Activated CD4-positive, alpha-beta T cell treated with anti-CD3 and anti-CD28 coated beads for 36 hours (primary cell): ENCODE results near the gene GBP2. TPM values are rescaled to one million over a fixed set of nuclear protein-coding genes. Genes with fewer than 3 reads are reported as not detected.
"Not testable (repeated sequence)": the region's sequence is repeated elsewhere in the genome, so short reads cannot be mapped to it uniquely, and the experiment has no call there.

Experiments used
- ATAC-seq: fragments of 200-7000 bp; cut with Tn5 transposase; one replicate; pipeline ENCODE4 v1.10.0; 2021; ENCODE audit warnings: mild to moderate bottlenecking, moderate library complexity
- CTCF ChIA-PET: fragments of 350-600 bp; sonication (Branson Sonifier 250); formaldehyde crosslinking; loops from one replicate; lab custom pipeline; 2021; ENCODE audit warnings: antibody characterized with exemption; lab: Charles Lee
- POLR2A ChIA-PET: fragments of 350-600 bp; sonication (Branson Sonifier 250); formaldehyde crosslinking; loops from one replicate; lab custom pipeline; 2021; ENCODE audit warnings: antibody characterized with exemption, inconsistent platforms; lab: Charles Lee
- DNase-seq: peaks from one replicate; pipeline ENCODE4 v3.0.0-alpha.2; 2020
- H3K27ac Mint-ChIP-seq: one replicate; pipeline ENCODE4 v1.8.0; 2021; ENCODE audit warnings: mixed read lengths
- H3K27me3 Mint-ChIP-seq: one replicate; pipeline ENCODE4 v1.8.0; 2021; ENCODE audit warnings: mixed read lengths
- H3K36me3 Mint-ChIP-seq: one replicate; pipeline ENCODE4 v1.8.0; 2021; ENCODE audit warnings: low read depth, mixed read lengths
- H3K4me1 Mint-ChIP-seq: one replicate; pipeline ENCODE4 v1.8.0; 2021; ENCODE audit warnings: mixed read lengths
- H3K4me3 Mint-ChIP-seq: one replicate; pipeline ENCODE4 v1.8.0; 2021; ENCODE audit warnings: mild to moderate bottlenecking, moderate library complexity, mixed read lengths
- H3K9me3 Mint-ChIP-seq: one replicate; pipeline ENCODE4 v1.8.0; 2021; ENCODE audit warnings: low read depth, mixed read lengths
- intact Hi-C, 2 experiments: fragments of 100-400 bp; cut with DNase I in 1 of 2; cut with micrococcal nuclease in 1 of 2; formaldehyde crosslinking; loops; one replicate each; pipeline versions ENCODE4 v1.14.2 to v1.15.1; 2022 to 2024; cut with DNase I, micrococcal nuclease
- total RNA-seq, 2 experiments: library from RNA; stranded (reverse); gene quantifications; one replicate each; pipeline ENCODE4 v1.2.3, GENCODE V29; 2021

GBP2 gene
- total RNA-seq, 2 experiments from 2014 or later: 253 to 294 TPM

GRCh38 chr1:89095737-89096136 lies 30.2 kb downstream of the GBP2 start:
- ChIA-PET POLR2A (no interaction called here), CTCF (interaction anchor here (2.2 kb wide), 1 partner anchor 10 kb away, joined by 8 read pairs; no protein-coding TSS in a partner anchor)
- DNase-seq (no peak), ATAC-seq (no peak)
- Mint-ChIP-seq H3K4me1 (no peaks in the 10 kb centered on the region), H3K36me3 (peaks cover 2% of the 10 kb centered on the region), H3K27ac (no peak overlapping the region), H3K27me3 (no peaks in the 10 kb centered on the region), H3K4me3 (no peak overlapping the region), H3K9me3 (peaks cover 9% of the 10 kb centered on the region)
- intact Hi-C loops: no loop called here

DNA sequence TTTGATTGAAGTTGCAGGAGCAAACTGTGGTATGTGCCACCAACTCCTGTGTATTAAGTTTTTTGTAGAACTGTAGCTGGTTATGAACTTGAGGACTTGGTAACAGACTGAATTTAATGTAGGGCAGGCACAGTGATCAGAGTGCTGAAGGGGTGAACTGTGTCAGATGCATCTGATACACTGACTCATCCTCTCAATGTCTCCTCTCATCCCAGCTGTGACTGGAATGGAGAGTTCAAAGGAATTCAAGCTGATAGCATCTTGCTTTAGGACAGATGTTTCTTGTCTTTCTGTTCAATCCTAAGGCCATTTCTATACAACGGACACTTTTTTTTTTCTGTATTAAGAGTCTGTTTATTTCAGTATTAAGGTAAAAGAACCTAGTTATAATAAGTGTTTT lies 36.0 kb downstream of the GBP2 start:
- Mint-ChIP-seq H3K4me1 (peaks cover 6% of the 10 kb centered on the region), H3K27ac (no peak overlapping the region), H3K4me3 (no peak overlapping the region), H3K27me3 (no peaks in the 10 kb centered on the region), H3K36me3 (no peaks in the 10 kb centered on the region), H3K9me3 (no peaks in the 10 kb centered on the region)
- DNase-seq: no peak
- intact Hi-C loops: loop anchor here in 1 of 2 experiments (5.0 kb wide), 2 partner anchors 93 to 108 kb away; no protein-coding TSS in a partner anchor
- ChIA-PET POLR2A (no interaction called here), CTCF (interaction anchor here (0.8 to 1.2 kb wide), 2 partner anchors 32 to 143 kb away, joined by 3 read pairs; no protein-coding TSS in a partner anchor)
- ATAC-seq: peak; percentile 73

GRCh38 chr1:89088572-89088971 lies 37.3 kb downstream of the GBP2 start:
- Mint-ChIP-seq H3K9me3 (no peaks in the 10 kb centered on the region), H3K4me1 (peaks cover 6% of the 10 kb centered on the region), H3K27ac (no peak overlapping the region), H3K36me3 (no peaks in the 10 kb centered on the region), H3K4me3 (no peak overlapping the region), H3K27me3 (no peaks in the 10 kb centered on the region)
- intact Hi-C loops: loop anchor here in 1 of 2 experiments (5.0 kb wide), 2 partner anchors 91 to 106 kb away; no protein-coding TSS in a partner anchor
- CTCF ChIA-PET: interaction anchor here (0.8 to 1.2 kb wide), 6 partner anchors 10 to 268 kb away, joined by 3 to 5 read pairs (median 3); no protein-coding TSS in a partner anchor
- ATAC-seq: no peak
- POLR2A ChIA-PET: no interaction called here
- DNase-seq: no peak

GRCh38 chr1:89087241-89087640 lies 38.7 kb downstream of the GBP2 start:
- POLR2A ChIA-PET: no interaction called here
- intact Hi-C loops: loop anchor here in 1 of 2 experiments (5.0 kb wide), 2 partner anchors 90 to 105 kb away; no protein-coding TSS in a partner anchor
- H3K9me3 Mint-ChIP-seq: no peaks in the 10 kb centered on the region
- no peak overlapping the region for H3K4me3 Mint-ChIP-seq
- no peak for DNase-seq
- no peaks in the 10 kb centered on the region for H3K27me3 Mint-ChIP-seq
- no peaks in the 10 kb centered on the region for H3K36me3 Mint-ChIP-seq
- no peak for ATAC-seq
- CTCF ChIA-PET: interaction anchor here (0.6 to 1.4 kb wide), 5 partner anchors 19 to 397 kb away, joined by 3 to 4 read pairs (median 4); no protein-coding TSS in a partner anchor
- H3K27ac Mint-ChIP-seq: no peak overlapping the region
- H3K4me1 Mint-ChIP-seq: peaks cover 6% of the 10 kb centered on the region

- peak; percentile 70 for DNase-seq
- no peaks in the 10 kb centered on the region for H3K36me3 Mint-ChIP-seq
- H3K9me3 Mint-ChIP-seq: no peaks in the 10 kb centered on the region
- intact Hi-C loops: loop anchor here (1.0 to 5.0 kb wide), 6 partner anchors 19 to 370 kb away; no protein-coding TSS in a partner anchor
- H3K4me1 Mint-ChIP-seq: peaks cover 6% of the 10 kb centered on the region
- CTCF ChIA-PET: interaction anchor here (0.5 to 4.3 kb wide), 64 partner anchors 10 to 1306 kb away, joined by 3 to 57 read pairs (median 4); partner anchors contain the start of genes GBP1, GBP2, GBP3 and GBP6
- H3K27me3 Mint-ChIP-seq: no peaks in the 10 kb centered on the region
- POLR2A ChIA-PET: interaction anchor here (0.6 to 1.0 kb wide), 2 partner anchors 41 to 65 kb away, joined by 3 read pairs; no protein-coding TSS in a partner anchor
- H3K27ac Mint-ChIP-seq: no peak overlapping the region
- ATAC-seq: peak; percentile 78
- no peak overlapping the region for H3K4me3 Mint-ChIP-seq
Measured at GRCh38 chr1:89085781-89086180, 40.1 kb downstream of the GBP2 start.

DNA sequence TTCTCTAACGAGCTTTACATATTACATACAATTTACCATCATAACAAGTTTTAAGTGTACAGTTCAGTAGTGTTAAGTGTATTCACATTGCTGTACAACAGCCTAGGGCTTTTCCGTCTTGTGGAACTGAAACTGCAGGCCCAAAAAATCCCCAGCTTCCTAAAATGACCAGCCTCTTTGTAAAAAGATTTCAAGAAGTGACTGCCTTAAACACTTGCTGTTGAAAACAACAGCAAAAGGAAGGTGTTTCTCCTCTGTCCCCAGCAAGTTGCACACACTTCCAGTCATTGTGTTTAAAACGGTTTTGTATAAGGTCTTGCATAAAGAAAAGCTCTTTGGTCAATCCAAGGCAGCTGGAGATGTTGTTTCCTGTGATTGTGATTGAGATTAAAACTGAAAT lies 44.9 kb downstream of the GBP2 start:
- Mint-ChIP-seq H3K27me3 (no peaks in the 10 kb centered on the region), H3K4me1 (no peaks in the 10 kb centered on the region), H3K36me3 (peaks cover 3% of the 10 kb centered on the region), H3K9me3 (peaks cover 7% of the 10 kb centered on the region), H3K4me3 (no peak overlapping the region), H3K27ac (no peak overlapping the region)
- DNase-seq (no peak), ATAC-seq (no peak)
- intact Hi-C loops: no loop called here
- ChIA-PET POLR2A (no interaction called here), CTCF (interaction anchor here (0.8 to 1.3 kb wide), 4 partner anchors 13 to 278 kb away, joined by 3 to 4 read pairs (median 3); partner anchors contain the start of gene GBP1)

DNA sequence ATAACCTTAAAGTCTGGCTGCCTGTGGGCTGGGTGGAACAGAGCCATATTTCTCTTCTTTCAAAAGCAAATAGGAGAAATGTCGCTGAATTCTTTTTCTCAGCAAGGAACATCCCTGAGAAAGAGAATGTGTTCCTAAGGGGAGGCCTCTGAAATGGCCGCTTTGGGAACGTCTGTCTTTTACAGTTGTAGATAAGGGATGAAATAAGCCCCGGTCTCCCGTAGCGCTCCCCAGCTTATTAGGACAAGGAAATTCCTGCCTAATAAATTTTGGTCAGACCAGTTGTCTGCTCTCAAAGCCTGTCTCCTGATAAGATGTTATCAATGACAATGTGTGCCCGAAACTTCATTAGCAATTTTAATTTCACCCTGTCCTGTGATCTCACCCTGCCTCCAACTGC lies 45.8 kb downstream of the GBP2 start:
- ATAC-seq, H3K36me3 Mint-ChIP-seq, H3K4me3 Mint-ChIP-seq, intact Hi-C loops, POLR2A ChIA-PET, H3K9me3 Mint-ChIP-seq, DNase-seq, H3K4me1 Mint-ChIP-seq, H3K27me3 Mint-ChIP-seq, CTCF ChIA-PET, H3K27ac Mint-ChIP-seq: not testable (repeated sequence)

- CTCF ChIA-PET: interaction anchor here (0.7 to 2.5 kb wide), 2 partner anchors 13 to 486 kb away, joined by 3 to 9 read pairs; no protein-coding TSS in a partner anchor
- ATAC-seq, H3K36me3 Mint-ChIP-seq, intact Hi-C loops, H3K9me3 Mint-ChIP-seq, H3K27ac Mint-ChIP-seq, H3K27me3 Mint-ChIP-seq, H3K4me3 Mint-ChIP-seq, POLR2A ChIA-PET, DNase-seq: not testable (repeated sequence)
- peaks cover 25% of the 10 kb centered on the region for H3K4me1 Mint-ChIP-seq
Measured at GRCh38 chr1:89072466-89073065, 53.3 kb downstream of the GBP2 start.

- H3K4me1 Mint-ChIP-seq: peaks cover 26% of the 10 kb centered on the region
- ChIA-PET CTCF (interaction anchor here (1.0 to 2.3 kb wide), 7 partner anchors 13 to 291 kb away, joined by 3 to 16 read pairs (median 5); no protein-coding TSS in a partner anchor), POLR2A (no interaction called here)
- peak overlapping the region; percentile 94 for H3K27ac Mint-ChIP-seq
- peak overlapping the region; percentile 72 for H3K4me3 Mint-ChIP-seq
- intact Hi-C loops: loop anchor here in 1 of 2 experiments (2.0 kb wide), 1 partner anchor 30 kb away; no protein-coding TSS in a partner anchor
- peak; percentile 24 for ATAC-seq
- H3K36me3 Mint-ChIP-seq: peaks cover 7% of the 10 kb centered on the region
- DNase-seq: no peak
- H3K9me3 Mint-ChIP-seq: peaks cover 9% of the 10 kb centered on the region
- no peaks in the 10 kb centered on the region for H3K27me3 Mint-ChIP-seq
Measured at GRCh38 chr1:89070509-89070908, 55.4 kb downstream of the GBP2 start.

GRCh38 chr1:89069951-89070350 lies 56.0 kb downstream of the GBP2 start:
- intact Hi-C loops: loop anchor here in 1 of 2 experiments (2.0 kb wide), 1 partner anchor 31 kb away; no protein-coding TSS in a partner anchor
- POLR2A ChIA-PET: interaction anchor here (0.6 kb wide), 1 partner anchor 129 kb away, joined by 3 read pairs; the partner anchor contains the start of gene GBP4
- H3K27ac Mint-ChIP-seq: peak overlapping the region; percentile 94

DNA sequence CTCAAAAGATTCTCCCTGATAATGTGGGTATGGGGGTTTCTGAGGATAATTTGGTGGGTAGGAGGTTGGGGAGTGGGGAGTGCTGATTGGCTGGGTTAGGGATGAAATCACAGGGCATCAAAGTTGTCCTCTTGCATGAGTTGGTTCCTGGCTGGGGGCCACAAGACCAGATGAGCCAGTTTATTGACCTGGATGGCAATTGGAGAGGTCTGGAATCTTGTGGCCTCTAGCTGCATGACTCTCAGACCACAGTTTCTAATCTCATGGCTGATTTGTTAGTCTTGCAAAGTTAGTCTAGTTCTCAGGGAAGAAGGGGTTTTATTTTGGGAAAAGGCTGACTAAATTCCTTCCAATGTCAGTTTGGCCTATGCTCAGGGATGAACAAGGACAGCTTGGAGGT lies 57.6 kb downstream of the GBP2 start:
- peaks cover 35% of the 10 kb centered on the region for H3K4me1 Mint-ChIP-seq
- intact Hi-C loops: no loop called here
- no peak for ATAC-seq
- H3K27ac Mint-ChIP-seq: peak overlapping the region; percentile 56
- no peaks in the 10 kb centered on the region for H3K27me3 Mint-ChIP-seq
- CTCF ChIA-PET: interaction anchor here (0.9 to 2.2 kb wide), 8 partner anchors 10 to 83 kb away, joined by 3 to 9 read pairs (median 4); no protein-coding TSS in a partner anchor
- no peak for DNase-seq
- peaks cover 12% of the 10 kb centered on the region for H3K36me3 Mint-ChIP-seq
- POLR2A ChIA-PET: no interaction called here
- peaks cover 3% of the 10 kb centered on the region for H3K9me3 Mint-ChIP-seq
- H3K4me3 Mint-ChIP-seq: no peak overlapping the region

More at GRCh38 chr1:89069951-89070350, 56.0 kb downstream of the GBP2 start:
- H3K36me3 Mint-ChIP-seq: peaks cover 7% of the 10 kb centered on the region
- DNase-seq (no peak), ATAC-seq (no peak)
- no peaks in the 10 kb centered on the region for H3K27me3 Mint-ChIP-seq
- H3K4me1 Mint-ChIP-seq: peaks cover 27% of the 10 kb centered on the region
- H3K9me3 Mint-ChIP-seq: peaks cover 9% of the 10 kb centered on the region
- peak overlapping the region; percentile 72 for H3K4me3 Mint-ChIP-seq
- CTCF ChIA-PET: interaction anchor here (0.9 to 2.3 kb wide), 10 partner anchors 8 to 292 kb away, joined by 3 to 16 read pairs (median 4); no protein-coding TSS in a partner anchor
